ENCODE data around the gene WDR26.
"Not testable (repeated sequence)": the region's sequence is repeated elsewhere in the genome, so short reads cannot be mapped to it uniquely, and the experiment has no call there.

WDR26 gene

GRCh38 chr1:224434691-224435317 lies at the start of gene WDR26:
Gene WDR26, minus strand, starts transcription at chr1:224434797.
- DNase-seq, result peak; percentile 84

GRCh38 chr1:224483206-224483605 lies 48.6 kb upstream of the WDR26 start:
- DNase-seq, result not testable (repeated sequence)

DNA sequence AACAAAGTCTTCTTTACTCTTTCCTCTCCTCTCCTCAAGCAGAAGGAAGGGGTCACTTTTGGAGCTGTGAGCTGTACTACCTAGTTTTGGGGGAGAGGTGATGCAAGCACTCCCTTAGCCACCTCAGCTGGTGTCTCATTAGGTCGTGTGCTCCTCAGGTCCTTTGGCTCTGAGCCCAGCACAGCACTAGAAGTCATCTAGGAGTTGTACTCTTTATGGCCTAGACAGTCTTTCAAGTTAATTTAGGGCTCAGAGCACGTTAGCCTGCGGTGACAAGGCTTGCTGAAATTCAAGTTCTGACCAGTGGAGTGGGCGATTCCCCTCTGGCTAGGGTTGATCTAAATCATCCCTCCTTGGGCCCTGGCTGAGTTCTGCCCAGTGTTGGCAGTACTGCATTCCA lies 48.0 kb upstream of the WDR26 start:
- no peak for DNase-seq

DNA sequence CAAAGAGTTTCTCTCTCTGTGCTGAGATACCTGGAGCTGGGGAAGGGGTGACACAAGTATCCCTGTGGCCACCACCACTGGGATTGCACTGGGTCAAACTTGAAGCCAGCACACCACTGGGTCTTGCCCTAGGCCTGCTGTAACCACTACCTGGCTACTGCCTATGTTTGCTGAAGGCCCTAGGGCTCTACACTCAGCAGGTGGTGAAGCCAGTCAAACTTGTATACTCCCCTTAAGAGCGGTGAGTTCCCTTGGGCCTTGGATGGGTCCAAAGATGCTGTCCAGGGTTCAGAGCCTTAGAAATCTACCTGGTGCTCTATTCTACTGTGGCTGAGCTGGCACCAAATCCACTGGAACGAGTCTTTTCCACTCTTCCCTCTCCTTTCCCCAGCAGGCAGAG lies 47.0 kb upstream of the WDR26 start:
- DNase-seq, result no peak

DNA sequence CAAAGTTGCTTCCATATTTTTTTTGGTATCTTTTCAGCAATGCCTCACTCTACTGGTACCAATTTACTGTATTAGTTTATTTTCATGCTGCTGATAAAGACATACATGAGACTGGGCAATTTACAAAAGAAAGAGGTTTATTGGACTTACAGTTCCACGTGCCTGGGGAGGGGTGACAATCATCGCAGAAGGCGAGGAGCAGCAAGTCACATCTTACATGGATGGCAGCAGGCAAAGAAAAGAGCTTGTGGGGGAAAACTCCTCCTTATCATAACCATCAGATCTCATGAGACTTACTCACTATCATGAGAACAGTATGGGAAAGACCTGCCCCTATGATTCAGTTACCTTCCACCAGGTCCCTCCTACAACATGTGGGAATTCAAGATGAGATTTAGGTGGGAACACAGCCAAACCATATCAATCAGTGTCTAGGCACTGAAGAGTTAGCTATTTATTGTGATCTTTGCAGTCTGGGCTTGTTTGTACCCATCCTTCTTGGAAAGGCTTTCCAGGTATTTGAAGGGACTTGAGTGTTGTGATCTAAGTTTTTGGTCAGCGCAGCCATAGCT lies 46.4 kb upstream of the WDR26 start:
- DNase-seq, result not testable (repeated sequence)

DNA sequence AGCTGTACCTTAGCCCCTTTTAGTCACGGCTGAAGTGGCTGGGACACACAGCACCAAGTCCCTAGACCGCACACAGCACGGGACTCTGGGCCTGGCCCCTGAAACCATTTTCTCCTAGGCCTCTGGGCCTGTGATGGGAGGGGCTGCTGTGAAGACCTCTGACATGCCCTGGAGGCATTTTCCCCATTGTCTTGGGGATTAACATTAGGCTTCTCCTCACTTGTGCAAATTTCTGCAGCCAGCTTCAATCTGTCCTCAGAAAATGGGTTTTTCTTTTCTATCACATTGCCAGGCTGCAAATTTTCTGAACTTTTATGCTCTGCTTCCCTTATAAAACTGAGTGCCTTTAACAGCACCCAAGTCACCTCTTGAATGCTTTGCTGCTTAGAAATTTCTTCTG lies 45.6 kb upstream of the WDR26 start:
- DNase-seq, result not testable (repeated sequence)

DNA sequence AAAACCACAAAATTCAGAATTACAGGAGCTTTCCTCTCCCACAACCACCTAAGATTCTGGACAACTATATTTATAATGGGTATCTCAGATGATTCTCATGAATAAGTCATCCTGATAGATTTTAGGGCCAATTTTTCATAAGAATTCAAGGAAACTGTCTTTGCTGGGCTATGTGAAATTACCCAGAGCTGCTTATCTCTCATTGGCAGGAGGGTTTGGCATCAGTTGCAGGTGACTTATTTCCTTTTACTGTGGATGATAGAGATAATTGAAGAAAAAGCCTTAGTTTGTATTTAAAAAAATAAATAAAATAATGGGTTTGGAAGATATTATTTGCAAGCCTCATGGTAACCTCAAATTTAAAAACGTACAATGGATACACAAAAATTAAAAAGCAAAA lies 38.2 kb upstream of the WDR26 start:
- DNase-seq, result no peak

DNA sequence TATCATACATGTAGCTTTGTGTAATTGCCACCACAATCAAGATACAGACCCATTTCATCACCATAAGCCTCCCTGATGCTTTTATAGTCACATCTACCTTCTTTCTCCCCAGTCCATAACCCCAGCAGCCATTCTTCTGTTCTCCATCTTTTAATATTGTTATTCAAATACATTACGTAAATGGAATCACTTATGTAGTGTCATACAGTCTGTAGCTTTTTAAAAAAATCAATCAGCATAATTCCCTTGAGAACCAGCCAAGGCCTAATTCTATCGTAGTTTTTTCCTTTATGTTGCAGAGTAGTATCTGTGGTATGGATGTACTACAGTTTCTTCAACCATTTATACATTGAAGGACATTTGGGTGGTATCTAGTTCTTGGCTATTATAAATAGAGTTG lies 31.6 kb upstream of the WDR26 start:
- no peak for DNase-seq

GRCh38 chr1:224459966-224460365 lies 25.4 kb upstream of the WDR26 start:
- no peak for DNase-seq

- peak; percentile 13 for DNase-seq
Observed at GRCh38 chr1:224458996-224459395, 24.4 kb upstream of the WDR26 start.

DNA sequence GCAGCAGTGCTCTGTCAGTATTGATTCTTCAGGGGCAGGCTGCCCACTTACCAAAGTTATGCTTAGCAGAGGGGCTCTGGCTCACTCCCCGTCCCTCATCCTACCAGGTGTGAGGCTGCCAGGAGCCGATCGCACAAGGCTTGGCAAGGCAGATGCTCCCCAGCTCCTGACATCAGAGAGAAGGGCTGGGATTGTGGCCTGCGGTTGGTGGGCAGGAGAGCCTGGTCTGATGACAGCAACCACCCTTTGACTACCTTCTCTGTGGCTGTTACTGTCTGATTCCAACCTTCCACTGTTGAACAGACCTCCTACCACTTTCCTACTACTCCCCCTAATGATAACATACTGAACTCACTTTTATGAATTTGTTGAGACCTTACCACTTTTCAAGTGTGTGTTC lies 23.7 kb upstream of the WDR26 start:
- DNase-seq, result no peak

GRCh38 chr1:224457782-224458144 lies 23.2 kb upstream of the WDR26 start:
- no peak for DNase-seq

- no peak for DNase-seq
Observed at GRCh38 chr1:224456637-224456953, 22.0 kb upstream of the WDR26 start.

GRCh38 chr1:224454402-224455055 lies 19.9 kb upstream of the WDR26 start:
- no peak for DNase-seq

DNA sequence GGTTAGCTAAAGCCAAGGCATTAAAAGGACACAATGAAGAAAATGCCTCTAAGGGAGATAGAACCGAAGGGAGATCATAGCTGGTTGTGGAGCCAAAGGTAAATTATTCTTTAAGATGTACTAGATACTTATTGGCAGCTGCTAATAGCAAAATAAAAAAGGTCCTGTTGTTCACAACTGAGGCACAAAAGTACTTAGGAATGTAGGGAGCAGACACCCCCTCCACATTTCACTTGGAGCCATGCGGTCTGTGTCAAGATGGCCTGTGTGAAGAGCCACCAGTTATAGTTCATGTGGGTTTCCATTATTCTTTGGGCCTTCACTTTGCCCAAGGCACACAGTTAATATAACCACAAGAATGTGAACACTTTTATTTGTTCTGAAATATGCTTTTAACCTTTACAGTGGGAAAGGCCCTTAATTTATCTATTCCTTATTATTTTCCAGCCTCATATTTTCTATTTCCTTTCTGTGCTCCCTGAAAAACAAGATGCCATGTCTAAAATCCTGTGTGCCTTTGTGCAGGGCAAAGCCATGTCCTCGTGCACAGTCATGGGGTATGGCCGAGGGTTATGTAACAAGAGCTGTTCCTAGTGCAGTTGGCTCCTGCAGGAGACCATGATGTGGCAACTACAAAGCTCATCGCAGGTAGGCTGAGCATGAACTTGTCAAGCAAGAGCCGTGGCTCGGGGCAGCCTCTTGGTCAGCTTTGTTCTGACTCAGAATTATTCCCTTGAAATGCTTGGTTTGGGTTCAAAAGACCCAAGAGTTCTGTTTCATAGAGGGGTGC lies 16.2 kb upstream of the WDR26 start:
- no peak for DNase-seq

DNA sequence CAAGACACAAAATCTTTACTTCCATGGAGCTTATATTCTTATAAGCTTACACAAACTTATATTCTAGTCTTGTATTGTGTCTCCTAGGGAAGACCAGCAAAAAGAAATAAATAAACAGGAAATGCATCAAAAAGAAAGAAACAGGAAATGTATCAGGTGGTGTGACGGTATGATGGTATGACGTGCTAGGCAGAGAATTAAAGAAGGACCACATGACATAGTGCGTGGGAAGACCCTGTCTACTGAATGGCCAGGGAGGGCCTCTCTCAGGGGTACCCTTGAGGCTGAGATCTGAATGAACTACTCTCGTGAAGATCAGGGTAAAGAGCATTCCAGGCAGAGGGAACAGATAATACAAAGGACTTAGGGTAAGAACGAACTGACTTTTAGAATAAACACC lies 15.6 kb upstream of the WDR26 start:
- DNase-seq, result no peak

DNA sequence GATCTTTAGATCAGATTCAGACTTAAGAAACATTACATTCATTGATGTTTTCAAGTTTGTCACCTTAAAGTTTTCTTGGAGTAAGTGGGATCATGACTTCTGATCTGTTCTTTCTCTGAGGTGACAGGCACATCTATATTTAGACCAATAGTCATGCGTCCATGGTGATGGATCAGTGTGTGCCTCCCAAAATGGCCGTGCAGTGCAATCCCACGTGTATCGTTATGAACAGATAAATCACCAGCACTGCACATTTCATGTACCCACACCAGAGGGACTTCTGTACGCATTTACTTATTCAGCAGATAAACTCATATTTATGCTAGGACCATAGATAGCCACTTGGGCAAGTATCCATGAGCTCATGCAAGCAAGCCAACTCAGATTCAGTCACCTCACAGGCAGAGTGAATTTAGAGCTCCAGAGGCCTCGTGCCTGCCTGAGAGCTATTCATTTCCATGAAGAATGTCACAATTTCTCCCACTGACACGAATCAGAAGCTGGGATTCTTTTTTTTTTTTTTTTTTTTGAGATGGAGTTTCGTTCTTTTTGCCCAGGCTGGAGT lies 13.9 kb upstream of the WDR26 start:
- DNase-seq, result no peak

DNA sequence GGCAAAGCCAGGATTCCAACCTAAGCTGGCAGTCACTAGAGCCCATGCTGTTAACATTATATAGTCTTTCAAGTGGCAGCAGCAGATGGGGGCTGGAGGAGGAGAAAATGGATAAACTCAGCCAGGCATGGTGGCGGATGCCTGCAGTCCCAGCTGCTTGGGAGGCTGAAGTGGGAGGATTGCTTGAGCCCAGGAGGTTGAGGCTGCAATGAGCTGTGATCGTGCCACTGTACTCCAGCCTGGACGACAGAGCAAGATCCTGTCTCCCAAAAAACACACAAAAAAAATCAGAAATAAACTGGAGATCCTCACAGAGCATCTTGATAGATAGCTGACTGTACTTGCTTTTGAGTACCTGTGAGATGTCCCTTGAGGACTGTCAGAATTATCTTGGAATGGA lies 13.4 kb upstream of the WDR26 start:
- no peak for DNase-seq

DNA sequence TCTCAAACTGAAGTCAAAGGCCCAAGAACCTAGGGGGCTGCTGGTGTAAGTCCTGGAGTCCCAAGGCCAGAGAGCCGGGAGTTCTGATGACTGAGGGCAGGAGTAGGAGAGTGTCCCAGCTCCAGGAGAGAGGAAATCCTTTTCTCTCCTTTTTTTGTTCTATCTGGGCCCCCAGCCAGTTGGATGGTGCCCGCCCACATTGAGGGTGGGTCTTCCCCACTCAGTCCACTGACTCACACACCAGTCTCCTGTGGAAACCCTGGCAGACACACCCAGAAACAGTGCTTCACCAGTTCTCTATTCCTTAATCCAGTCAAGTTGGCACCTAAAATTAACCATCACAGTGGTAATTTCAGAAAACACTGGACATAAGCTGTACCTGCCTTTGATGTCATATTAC lies 12.7 kb upstream of the WDR26 start:
- peak; percentile 7 for DNase-seq

- DNase-seq, result no peak
Observed at GRCh38 chr1:224438989-224439388, 4.4 kb upstream of the WDR26 start.

GRCh38 chr1:224435999-224436398 lies 1.4 kb upstream of the WDR26 start:
- no peak for DNase-seq

DNA sequence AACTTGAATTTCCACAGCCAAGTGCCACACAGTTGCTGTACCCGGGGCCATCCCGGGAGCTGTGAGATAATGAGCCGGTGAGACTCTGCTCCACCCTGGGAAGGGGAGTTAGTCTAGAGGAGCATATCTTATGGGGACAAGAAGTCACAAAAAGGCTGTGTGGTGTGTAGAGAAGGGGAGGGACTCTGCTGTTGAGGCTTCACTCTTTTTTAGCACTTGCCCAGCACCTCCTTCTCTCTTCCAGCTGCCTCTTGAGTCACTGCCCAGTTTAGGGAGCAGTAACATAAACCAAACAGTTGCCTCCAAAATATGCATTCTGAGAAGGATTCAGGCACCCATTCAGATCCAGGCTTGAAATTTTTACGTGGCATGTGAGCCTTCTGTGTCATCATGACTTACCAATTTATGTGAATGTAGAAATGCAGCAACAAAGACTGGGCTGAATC lies 744 bp upstream of the WDR26 start:
- DNase-seq, result no peak
